Measurements from ENCODE around the gene TDRD3.

The TDRD3 gene

GRCh38 chr13:60617991-60618733, 221.1 kb downstream of the TDRD3 start:
- H3K4me3 ChIP-seq, result no peak overlapping the region
- peak overlapping the region in 1 of 21 experiments; percentile 76 for H3K27ac ChIP-seq

DNA sequence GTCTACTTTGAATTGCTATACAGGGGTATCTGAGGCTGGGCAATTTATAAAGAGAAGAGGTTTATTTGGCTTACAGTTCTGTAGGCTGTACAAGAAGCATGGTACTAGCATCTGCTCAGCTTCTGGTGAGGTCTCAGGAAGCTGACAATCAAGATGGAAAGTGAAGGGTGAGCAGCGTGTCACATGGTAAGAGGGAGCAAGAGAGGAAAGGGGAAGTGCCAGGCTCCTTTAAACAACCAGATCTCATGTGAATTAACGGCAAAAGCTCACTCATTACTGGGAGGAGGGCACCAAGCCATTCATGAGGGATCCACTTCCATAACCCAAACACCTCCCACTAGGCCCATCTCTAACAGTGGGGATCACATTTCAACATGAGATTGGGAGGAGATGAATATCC, 222.4 kb downstream of the TDRD3 start:
- no peak overlapping the region for H3K4me3 ChIP-seq
- no peak overlapping the region for H3K27ac ChIP-seq

- H3K27ac ChIP-seq, result no peak overlapping the region
- H3K4me3 ChIP-seq, result no peak overlapping the region
Observed at GRCh38 chr13:60620611-60621395, 223.8 kb downstream of the TDRD3 start.

- no peak overlapping the region for H3K4me3 ChIP-seq
Observed at GRCh38 chr13:60623151-60623550, 226.1 kb downstream of the TDRD3 start.

More at GRCh38 chr13:60623151-60623550, 226.1 kb downstream of the TDRD3 start:
- no peak overlapping the region for H3K27ac ChIP-seq

All from skin epidermis (tissue), 12 donors.